ENCODE data around the gene VTCN1.

DNA sequence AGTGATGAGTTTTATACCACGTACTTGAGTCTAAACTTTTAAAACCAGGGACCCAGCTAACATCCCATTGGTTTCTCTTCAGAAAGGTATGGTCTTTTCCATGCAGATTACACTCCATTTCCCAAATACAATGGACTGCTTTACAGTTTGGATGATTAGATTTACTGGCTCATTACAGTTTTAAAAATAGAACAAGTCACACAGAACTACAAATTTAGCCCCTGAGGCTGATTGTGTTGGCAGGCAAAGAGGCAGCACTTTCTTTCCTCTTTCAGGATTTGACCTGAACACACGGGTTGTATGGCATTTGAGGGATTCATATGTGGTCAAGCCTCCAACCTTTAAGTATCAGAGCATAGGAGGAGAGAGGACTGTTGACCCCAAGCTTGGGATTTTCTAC lies 21.8 kb upstream of the VTCN1 start:
- TF ChIP-seq, protein P1, sequence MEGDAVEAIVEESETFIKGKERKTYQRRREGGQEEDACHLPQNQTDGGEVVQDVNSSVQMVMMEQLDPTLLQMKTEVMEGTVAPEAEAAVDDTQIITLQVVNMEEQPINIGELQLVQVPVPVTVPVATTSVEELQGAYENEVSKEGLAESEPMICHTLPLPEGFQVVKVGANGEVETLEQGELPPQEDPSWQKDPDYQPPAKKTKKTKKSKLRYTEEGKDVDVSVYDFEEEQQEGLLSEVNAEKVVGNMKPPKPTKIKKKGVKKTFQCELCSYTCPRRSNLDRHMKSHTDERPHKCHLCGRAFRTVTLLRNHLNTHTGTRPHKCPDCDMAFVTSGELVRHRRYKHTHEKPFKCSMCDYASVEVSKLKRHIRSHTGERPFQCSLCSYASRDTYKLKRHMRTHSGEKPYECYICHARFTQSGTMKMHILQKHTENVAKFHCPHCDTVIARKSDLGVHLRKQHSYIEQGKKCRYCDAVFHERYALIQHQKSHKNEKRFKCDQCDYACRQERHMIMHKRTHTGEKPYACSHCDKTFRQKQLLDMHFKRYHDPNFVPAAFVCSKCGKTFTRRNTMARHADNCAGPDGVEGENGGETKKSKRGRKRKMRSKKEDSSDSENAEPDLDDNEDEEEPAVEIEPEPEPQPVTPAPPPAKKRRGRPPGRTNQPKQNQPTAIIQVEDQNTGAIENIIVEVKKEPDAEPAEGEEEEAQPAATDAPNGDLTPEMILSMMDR (IDR thresholded peaks at IDR 0.05) = no peak
- TF ChIP-seq POLR2AphosphoS5 (IDR thresholded peaks at IDR 0.05) (no peak), POLR2A (IDR thresholded peaks at IDR 0.05) (no peak)
